ENCODE results near the gene TNFRSF8. TPM values are rescaled to one million over a fixed set of nuclear protein-coding genes. Genes with fewer than 3 reads are reported as not detected.
A peak's percentile ranks its signal among the peaks of the same experiment; 100 is the strongest.

Gene TNFRSF8
- polyA plus RNA-seq, 1 donor from 2014 or later = 0.40 TPM

DNA sequence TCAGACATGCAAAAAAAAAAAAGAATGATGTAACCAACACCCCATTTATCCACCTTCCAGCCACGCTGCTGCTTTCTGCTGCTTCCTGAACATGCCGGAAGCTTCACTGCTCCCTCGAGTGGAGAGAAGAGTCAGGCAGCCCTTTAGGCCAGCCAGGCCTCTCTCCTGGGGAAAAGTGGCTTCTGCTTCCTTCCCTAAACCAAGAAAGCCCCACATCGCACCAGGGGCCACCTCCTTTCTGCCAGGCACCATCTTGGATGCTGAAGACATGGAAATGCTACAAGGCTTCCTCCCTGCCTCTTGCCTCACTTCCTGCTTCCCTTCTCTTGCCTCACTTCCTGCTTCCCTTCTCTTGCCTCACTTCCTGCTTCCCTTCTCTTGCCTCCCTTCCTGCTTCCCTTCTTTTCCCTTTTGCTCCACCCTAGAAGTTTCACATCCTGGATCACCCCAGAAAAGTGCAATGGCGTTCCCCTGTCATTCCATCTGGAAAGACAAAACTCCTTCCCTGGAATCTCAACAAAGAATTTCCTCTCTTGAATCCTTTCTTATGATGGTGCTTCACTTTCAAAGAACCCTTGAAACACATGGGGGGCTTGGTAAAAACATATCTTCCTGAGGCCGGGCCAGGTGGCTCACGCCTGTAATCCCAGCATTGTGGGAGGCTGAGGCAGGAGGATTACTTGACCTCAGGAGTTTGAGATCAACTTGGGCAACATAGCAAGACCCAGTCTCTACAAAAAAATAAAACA lies 18.7 kb downstream of the TNFRSF8 start:
- H3K27ac Mint-ChIP-seq = no peak overlapping the region
- peak overlapping the region in 2 of 4 donors; percentile 81 to 86 for H3K4me3 Mint-ChIP-seq
- H3K27me3 Mint-ChIP-seq = peaks cover 5% of the 10 kb centered on the region
- H3K9me3 Mint-ChIP-seq = peaks cover 4 to 9% (median 5%) of the 10 kb centered on the region in 3 donors
- peaks cover 29 to 33% (median 31%) of the 10 kb centered on the region in 3 donors for H3K4me1 Mint-ChIP-seq
- H3K36me3 Mint-ChIP-seq = peaks cover 8% of the 10 kb centered on the region

DNA sequence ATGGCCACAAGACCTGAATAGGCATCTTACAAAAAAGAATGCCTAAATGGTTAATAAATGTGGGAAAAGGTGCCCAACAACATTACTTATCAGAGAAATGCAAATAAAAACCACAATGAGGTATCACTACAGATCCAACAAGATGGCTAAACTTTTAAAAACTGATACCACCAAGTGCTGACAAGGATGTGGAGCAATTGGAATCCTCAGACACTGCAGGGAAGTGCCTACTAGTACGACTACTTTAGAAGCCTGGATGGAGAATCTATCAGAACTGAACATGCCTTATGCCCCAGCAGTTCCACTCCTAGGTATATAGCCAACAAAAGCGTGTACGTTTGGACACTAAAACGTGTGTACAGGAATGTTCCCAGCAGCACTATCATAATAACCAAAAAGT lies 19.9 kb downstream of the TNFRSF8 start:
- peak overlapping the region in 2 of 3 donors; percentile 51 to 69 for H3K27ac Mint-ChIP-seq
- H3K4me3 Mint-ChIP-seq = no peak overlapping the region
- peaks cover 2% of the 10 kb centered on the region for H3K27me3 Mint-ChIP-seq
- H3K4me1 Mint-ChIP-seq = peaks cover 30 to 32% (median 32%) of the 10 kb centered on the region in 3 donors
- peaks cover 5 to 7% (median 6%) of the 10 kb centered on the region in 3 donors for H3K9me3 Mint-ChIP-seq
- H3K36me3 Mint-ChIP-seq = peaks cover 8% of the 10 kb centered on the region

DNA sequence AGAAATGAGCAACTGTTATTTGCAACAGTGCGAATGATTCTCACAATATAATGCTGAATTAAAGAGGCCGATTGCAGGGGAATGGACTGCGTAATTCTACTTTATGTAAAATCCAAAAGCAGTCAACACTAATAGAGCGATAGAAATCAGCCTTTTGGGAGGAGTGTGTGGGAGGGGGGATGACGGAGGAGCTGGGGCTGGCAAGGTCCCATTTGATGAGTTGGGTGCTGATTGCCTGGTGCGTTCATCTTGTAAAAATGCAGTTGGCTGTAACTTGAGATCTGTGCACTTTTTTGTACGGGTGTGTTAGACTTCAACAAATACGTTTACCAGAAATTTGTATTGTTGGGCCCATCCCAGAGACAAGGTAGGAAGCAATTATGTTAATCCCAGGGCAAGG lies 20.7 kb downstream of the TNFRSF8 start:
- Mint-ChIP-seq H3K27me3 (peaks cover 2% of the 10 kb centered on the region), H3K9me3 (peaks cover 5 to 7% (median 6%) of the 10 kb centered on the region in 3 donors), H3K4me3 (no peak overlapping the region), H3K36me3 (peaks cover 8% of the 10 kb centered on the region), H3K4me1 (peaks cover 34 to 35% (median 35%) of the 10 kb centered on the region in 3 donors), H3K27ac (peak overlapping the region in 1 of 3 donors; percentile 75)

DNA sequence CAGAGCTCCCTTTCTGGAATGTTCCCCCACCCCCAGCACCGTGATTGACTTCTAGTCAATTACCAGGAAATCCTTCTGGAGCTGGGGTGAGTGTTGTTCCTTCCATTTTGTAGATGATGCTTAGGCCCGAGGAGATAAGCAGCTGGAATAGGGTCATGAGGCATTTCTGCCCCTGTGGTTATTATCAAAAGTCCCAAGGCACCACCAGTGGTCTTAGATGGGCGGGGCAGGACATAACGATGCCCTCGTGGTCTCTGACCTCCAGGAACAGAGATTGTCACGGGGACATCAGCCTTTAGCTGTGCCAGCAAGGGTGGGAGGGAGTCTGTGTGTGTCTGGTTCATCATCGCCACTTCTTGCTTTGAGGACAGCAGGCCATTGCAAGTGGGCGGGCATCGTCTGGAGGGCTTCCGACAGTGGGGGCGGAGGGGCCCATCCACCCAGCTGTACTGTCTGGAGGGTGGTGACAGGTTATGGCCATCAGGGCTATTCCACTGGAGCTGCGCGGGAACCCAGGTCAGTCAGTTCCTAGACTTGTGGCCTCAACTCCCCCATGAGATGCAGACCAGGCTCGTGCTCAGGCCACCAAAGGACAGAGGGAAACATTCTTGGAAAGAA lies 22.6 kb downstream of the TNFRSF8 start:
- H3K27me3 Mint-ChIP-seq = no peaks in the 10 kb centered on the region
- H3K4me3 Mint-ChIP-seq = peak overlapping the region in 2 of 4 donors; percentile 60
- H3K27ac Mint-ChIP-seq = peak overlapping the region in 1 of 3 donors; percentile 14
- peaks cover 6% of the 10 kb centered on the region for H3K36me3 Mint-ChIP-seq
- peaks cover 5 to 7% (median 6%) of the 10 kb centered on the region in 3 donors for H3K9me3 Mint-ChIP-seq
- H3K4me1 Mint-ChIP-seq = peaks cover 33 to 37% (median 35%) of the 10 kb centered on the region in 3 donors

DNA sequence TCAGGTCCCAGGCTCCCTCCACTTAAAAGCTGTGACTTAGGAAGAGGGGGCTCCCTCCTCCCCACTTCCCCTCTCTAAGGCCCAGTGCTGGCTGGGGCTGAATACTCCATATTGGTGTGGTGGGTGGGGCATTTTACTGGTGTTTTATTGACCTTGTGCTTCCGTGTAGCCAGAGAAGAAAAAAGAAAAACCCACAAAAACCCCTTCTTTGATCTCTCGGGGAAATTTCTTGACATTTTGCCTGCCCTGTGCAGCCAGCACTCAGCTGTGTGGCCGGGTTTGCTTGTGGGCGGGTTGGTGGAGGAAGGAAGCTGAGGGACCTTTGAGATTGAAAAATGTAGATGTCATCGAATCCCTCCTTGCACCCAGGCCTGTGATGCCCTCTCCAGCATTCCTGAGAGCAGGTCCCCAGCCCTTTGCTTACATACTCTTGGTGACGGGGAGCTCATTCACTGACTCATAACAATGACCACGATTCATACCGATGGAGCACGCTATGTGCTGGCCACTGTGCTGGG lies 24.8 kb downstream of the TNFRSF8 start:
- peaks cover 25 to 35% (median 28%) of the 10 kb centered on the region in 3 donors for H3K4me1 Mint-ChIP-seq
- peaks cover 4% of the 10 kb centered on the region for H3K36me3 Mint-ChIP-seq
- no peaks in the 10 kb centered on the region for H3K27me3 Mint-ChIP-seq
- H3K4me3 Mint-ChIP-seq = peak overlapping the region; percentile 36 to 84 (median 70)
- peak overlapping the region; percentile 67 to 98 (median 94) for H3K27ac Mint-ChIP-seq
- peaks cover under 1 to 5% (median 3%) of the 10 kb centered on the region in 3 donors for H3K9me3 Mint-ChIP-seq

DNA sequence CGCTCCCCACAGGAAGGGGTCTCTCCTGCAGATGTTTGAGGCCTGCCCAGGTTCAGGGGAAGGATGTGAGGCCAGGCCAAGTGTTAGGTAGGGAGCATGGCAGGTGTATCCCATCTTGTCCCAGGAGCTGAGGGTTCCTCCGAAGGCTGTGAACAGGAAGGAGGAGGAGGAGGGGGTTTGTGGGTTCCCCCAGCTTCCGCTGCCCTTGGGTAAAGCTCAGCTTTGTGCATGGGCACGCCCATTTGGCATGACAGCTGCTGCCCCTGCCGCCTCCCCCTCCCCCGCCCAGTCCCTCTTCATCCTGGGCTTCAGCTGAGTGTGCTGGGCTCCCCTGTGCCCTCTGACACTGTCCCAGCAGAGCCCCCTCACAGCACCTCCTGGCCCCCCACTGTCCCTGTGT lies 25.5 kb downstream of the TNFRSF8 start:
- peaks cover 0 to 5% (median 3%) of the 10 kb centered on the region in 3 donors for H3K9me3 Mint-ChIP-seq
- no peaks in the 10 kb centered on the region for H3K27me3 Mint-ChIP-seq
- H3K4me1 Mint-ChIP-seq = peaks cover 25 to 32% (median 28%) of the 10 kb centered on the region in 3 donors
- peak overlapping the region; percentile 59 to 98 (median 94) for H3K27ac Mint-ChIP-seq
- H3K36me3 Mint-ChIP-seq = peaks cover 4% of the 10 kb centered on the region
- H3K4me3 Mint-ChIP-seq = peak overlapping the region in 3 of 4 donors; percentile 57 to 84 (median 82)

DNA sequence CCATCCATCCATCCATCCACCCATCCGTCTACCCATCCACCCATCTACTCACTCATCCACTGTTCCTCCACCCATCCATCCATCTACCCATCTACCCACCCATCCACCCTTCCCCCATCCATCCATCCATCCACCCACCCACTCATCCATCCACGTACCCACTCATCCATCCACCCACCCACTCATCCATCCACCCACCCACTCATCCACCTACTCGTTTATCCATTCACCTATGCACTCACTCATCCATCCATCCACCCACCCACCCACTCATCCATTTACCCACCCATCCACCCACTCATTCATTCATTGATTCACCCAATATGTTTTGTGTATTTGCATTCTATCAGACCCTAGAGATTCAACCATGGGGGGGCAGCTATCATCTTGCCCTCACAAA lies 27.2 kb downstream of the TNFRSF8 start:
- Mint-ChIP-seq H3K4me1 (peaks cover 25 to 28% (median 26%) of the 10 kb centered on the region in 3 donors), H3K36me3 (peaks cover 4% of the 10 kb centered on the region), H3K9me3 (peaks cover 0 to 5% (median 3%) of the 10 kb centered on the region in 3 donors), H3K27ac (peak overlapping the region in 1 of 3 donors; percentile 59), H3K27me3 (no peaks in the 10 kb centered on the region), H3K4me3 (peak overlapping the region in 1 of 4 donors; percentile 52)

DNA sequence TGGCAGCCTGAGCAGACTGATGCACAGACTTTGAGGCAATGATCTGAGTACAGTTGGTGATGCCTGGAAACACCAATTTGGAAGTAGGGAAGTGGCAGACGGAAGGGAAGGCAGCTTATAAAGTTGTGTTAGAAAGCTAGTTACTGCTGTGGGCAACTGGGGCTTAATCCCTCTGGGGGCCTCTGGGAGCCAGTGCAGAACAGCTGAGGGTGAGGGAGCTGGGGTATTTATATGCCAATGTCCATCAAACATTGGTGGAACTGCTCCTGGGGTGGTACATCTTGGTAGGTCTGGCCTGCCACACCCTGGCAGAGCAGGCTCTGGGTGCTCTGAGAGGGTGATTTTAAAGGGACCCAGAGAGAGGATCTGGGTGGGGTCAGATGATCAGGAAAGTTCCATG lies 28.1 kb downstream of the TNFRSF8 start:
- peak overlapping the region in 1 of 4 donors; percentile 17 for H3K4me3 Mint-ChIP-seq
- peaks cover 25 to 28% (median 26%) of the 10 kb centered on the region in 3 donors for H3K4me1 Mint-ChIP-seq
- H3K36me3 Mint-ChIP-seq = peaks cover 4% of the 10 kb centered on the region
- no peaks in the 10 kb centered on the region for H3K27me3 Mint-ChIP-seq
- peak overlapping the region in 1 of 3 donors; percentile 23 for H3K27ac Mint-ChIP-seq
- peaks cover 0 to 5% (median 3%) of the 10 kb centered on the region in 3 donors for H3K9me3 Mint-ChIP-seq

DNA sequence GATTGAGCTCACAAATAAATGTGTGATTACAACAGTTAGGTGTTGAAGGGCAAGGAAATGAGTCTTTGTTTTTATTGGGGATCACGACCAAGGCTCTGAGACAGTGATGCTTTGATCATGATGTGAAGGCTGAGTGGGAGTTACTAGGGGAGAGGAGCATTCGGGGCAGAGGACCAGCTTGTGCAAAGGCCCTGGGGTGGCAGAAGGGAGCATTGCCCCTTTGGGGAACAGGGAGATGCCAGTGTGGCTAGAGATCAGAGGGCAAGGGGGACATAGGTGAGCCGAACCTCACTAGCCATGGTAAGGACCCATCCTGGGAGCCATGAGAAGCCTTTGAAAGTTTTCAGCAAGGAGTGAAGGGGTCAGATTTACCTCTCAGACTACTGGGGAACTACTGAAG lies 31.1 kb downstream of the TNFRSF8 start:
- peak overlapping the region in 2 of 3 donors; percentile 48 to 59 for H3K27ac Mint-ChIP-seq
- no peaks in the 10 kb centered on the region for H3K27me3 Mint-ChIP-seq
- no peaks in the 10 kb centered on the region for H3K36me3 Mint-ChIP-seq

DNA sequence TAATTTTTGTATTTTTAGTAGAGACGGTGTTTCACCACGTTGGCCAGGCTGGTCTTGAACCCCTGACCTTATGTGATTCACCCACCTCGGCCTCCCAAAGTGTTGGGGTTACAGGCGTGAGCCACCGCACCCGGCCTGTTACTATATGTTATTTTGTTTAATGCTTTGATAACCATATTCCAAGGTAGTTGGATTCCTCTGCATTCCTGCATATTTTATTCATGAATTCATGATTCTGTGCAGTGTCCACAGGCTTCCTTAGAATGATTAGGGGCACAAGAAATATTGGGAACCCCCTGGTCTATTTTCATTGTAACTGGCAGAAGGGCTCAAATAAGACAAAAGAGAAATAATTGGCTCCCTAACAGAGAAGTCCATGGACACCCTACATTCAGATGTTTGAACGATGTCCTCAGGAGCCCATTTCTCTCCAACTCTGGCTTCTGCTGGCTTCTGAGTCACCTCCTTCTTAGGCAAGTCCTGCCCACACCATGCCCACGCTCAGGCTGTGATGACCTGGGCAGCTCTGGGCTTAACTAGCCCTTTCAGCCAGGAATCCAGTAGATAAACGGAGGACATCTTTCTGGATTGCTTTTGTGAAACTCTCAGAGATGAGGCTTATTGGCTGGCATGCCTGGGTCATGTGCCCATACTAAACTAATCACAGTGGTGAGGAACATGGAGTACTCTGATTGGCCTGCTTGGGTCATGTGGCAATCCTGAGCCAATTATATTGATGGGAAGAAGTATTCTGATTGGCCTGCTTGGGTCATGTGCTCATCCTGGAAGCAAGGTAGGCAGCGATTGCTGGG lies 32.6 kb downstream of the TNFRSF8 start:
- Mint-ChIP-seq H3K27me3 (no peaks in the 10 kb centered on the region), H3K4me1 (peaks cover 0 to 5% (median 2%) of the 10 kb centered on the region in 3 donors), H3K36me3 (no peaks in the 10 kb centered on the region), H3K9me3 (no peaks in the 10 kb centered on the region), H3K4me3 (no peak overlapping the region), H3K27ac (no peak overlapping the region)

More for the DNA sequence above, 31.1 kb downstream of the TNFRSF8 start:
- Mint-ChIP-seq H3K9me3 (no peaks in the 10 kb centered on the region), H3K4me3 (no peak overlapping the region), H3K4me1 (peaks cover 7 to 11% (median 7%) of the 10 kb centered on the region in 3 donors)

DNA sequence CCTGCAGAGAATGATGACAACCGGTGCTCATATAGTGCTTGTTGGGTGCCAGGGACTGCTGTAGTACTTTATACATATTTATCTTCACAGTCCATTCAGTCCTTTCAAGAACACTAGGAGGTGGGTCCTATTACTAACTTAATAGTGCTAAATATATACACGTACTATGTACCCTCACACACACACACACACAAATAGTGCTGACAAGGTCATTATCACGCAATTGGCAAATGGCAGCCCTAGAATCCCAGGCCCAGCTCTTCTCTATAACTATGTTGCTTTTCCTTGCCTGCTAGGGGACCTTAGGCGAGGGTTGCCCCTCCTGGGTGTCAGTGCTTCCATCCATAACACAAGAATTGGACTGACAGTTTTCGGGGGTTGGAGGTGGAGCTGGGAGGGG lies 33.5 kb downstream of the TNFRSF8 start:
- Mint-ChIP-seq H3K36me3 (no peaks in the 10 kb centered on the region), H3K4me3 (no peak overlapping the region), H3K27ac (no peak overlapping the region), H3K9me3 (no peaks in the 10 kb centered on the region), H3K4me1 (no peaks in the 10 kb centered on the region), H3K27me3 (no peaks in the 10 kb centered on the region)

DNA sequence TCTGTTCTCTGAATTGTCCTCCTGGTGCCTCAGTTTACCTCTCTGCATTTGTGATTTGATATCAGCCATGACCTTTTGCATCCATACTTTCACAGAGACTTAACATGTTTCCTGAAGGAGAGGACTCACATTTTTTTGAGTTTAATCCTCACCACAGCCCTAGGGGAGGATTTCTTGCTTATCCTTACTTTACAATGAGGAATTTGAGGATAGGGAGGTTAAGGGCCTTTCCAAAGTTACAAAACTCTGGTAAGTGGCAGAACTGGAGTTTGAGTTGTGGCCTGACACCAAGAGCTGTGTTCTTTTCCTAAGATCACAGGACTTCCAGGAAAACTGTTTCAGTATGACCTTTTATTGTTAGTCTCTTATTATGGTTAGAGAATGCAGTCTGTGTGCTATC lies 34.2 kb downstream of the TNFRSF8 start:
- Mint-ChIP-seq H3K4me3 (no peak overlapping the region), H3K4me1 (no peaks in the 10 kb centered on the region), H3K27ac (no peak overlapping the region), H3K36me3 (no peaks in the 10 kb centered on the region), H3K9me3 (no peaks in the 10 kb centered on the region), H3K27me3 (no peaks in the 10 kb centered on the region)

DNA sequence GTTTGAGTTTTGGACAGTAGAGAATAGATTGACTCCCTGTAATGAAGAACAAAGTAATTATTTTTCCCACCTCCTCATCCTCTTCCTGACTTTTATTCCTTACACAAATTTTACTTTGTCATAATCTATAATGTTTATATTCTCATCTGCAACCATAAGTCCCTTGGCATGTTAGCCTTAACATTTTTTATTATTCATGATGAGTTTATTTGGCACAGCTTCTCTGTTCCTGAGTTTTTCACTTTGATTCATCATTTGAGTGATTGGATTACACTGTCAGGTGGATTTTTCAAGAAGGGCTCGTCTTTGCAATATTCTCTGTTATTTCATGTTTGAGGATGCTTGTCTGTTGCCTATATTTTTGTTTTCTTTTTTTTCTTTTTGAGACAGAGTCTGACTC lies 35.7 kb downstream of the TNFRSF8 start:
- Mint-ChIP-seq H3K4me1 (no peaks in the 10 kb centered on the region), H3K27ac (peak overlapping the region in 1 of 3 donors; percentile 64), H3K36me3 (no peaks in the 10 kb centered on the region), H3K4me3 (no peak overlapping the region), H3K27me3 (no peaks in the 10 kb centered on the region), H3K9me3 (no peaks in the 10 kb centered on the region)

DNA sequence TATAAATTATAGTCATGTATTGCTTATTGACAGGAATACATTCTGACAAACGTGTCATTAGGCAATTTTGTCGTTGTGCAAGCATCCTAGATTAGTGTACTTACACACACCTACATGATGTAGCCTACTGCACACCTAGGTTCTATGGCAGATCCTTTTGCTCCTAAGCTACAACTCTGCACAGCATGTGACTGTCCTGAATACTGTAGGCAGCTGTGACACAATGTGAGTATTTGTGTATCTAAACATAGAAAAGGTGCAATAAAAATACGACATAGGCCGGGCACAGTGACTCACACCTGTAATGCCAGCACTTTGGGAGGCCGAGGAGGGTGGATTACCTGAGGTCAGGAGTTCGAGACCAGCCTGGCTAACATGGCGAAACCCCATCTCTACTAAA lies 36.5 kb downstream of the TNFRSF8 start:
- no peak overlapping the region for H3K4me3 Mint-ChIP-seq
- H3K4me1 Mint-ChIP-seq = no peaks in the 10 kb centered on the region
- H3K36me3 Mint-ChIP-seq = no peaks in the 10 kb centered on the region
- H3K27me3 Mint-ChIP-seq = no peaks in the 10 kb centered on the region
- H3K9me3 Mint-ChIP-seq = no peaks in the 10 kb centered on the region
- no peak overlapping the region for H3K27ac Mint-ChIP-seq
